Measurements from ENCODE around the gene NHSL2. TPM values are rescaled to one million over a fixed set of nuclear protein-coding genes. Genes with fewer than 3 reads are reported as not detected.

The NHSL2 gene
- total RNA-seq, 1 donor from 2014 or later, result 0.36 TPM

GRCh38 chrX:71936632-71937031 is 26.0 kb downstream of the NHSL2 start:
- Mint-ChIP-seq H3K27me3 (ENCODE audit: insufficient read depth) (peaks cover 1% of the 10 kb centered on the region), H3K4me3 (no peak overlapping the region)
- intact Hi-C loops (cut with micrococcal nuclease), result no loop called here

GRCh38 chrX:71938371-71938770 is 27.7 kb downstream of the NHSL2 start:
- Mint-ChIP-seq H3K9me3 (no peaks in the 10 kb centered on the region), H3K4me1 (ENCODE audit: low read depth) (no peaks in the 10 kb centered on the region)

More at GRCh38 chrX:71936632-71937031, 26.0 kb downstream of the NHSL2 start:
- Mint-ChIP-seq H3K4me1 (ENCODE audit: low read depth) (no peaks in the 10 kb centered on the region), H3K36me3 (ENCODE audit: low read depth) (no peaks in the 10 kb centered on the region), H3K9me3 (no peaks in the 10 kb centered on the region), H3K27ac (no peak overlapping the region)
- DNase-seq (ENCODE audit: low spot score), result no peak

GRCh38 chrX:71941145-71941544 is 30.5 kb downstream of the NHSL2 start:
- Mint-ChIP-seq H3K27ac (no peak overlapping the region), H3K36me3 (ENCODE audit: low read depth) (no peaks in the 10 kb centered on the region), H3K4me3 (no peak overlapping the region), H3K9me3 (no peaks in the 10 kb centered on the region), H3K27me3 (ENCODE audit: insufficient read depth) (no peaks in the 10 kb centered on the region), H3K4me1 (ENCODE audit: low read depth) (no peaks in the 10 kb centered on the region)
- DNase-seq (ENCODE audit: low spot score), result no peak
- intact Hi-C loops (cut with micrococcal nuclease), result no loop called here

More at GRCh38 chrX:71938371-71938770, 27.7 kb downstream of the NHSL2 start:
- H3K27ac Mint-ChIP-seq, result no peak overlapping the region
- intact Hi-C loops (cut with micrococcal nuclease), result no loop called here
- no peaks in the 10 kb centered on the region for H3K27me3 Mint-ChIP-seq (ENCODE audit: insufficient read depth)
- H3K4me3 Mint-ChIP-seq, result no peak overlapping the region
- H3K36me3 Mint-ChIP-seq (ENCODE audit: low read depth), result no peaks in the 10 kb centered on the region
- DNase-seq (ENCODE audit: low spot score), result no peak

- no peaks in the 10 kb centered on the region for H3K27me3 Mint-ChIP-seq (ENCODE audit: insufficient read depth)
Measured at GRCh38 chrX:71941776-71942175, 31.1 kb downstream of the NHSL2 start.

GRCh38 chrX:71944369-71944768 is 33.7 kb downstream of the NHSL2 start:
- Mint-ChIP-seq H3K27ac (no peak overlapping the region), H3K36me3 (ENCODE audit: low read depth) (no peaks in the 10 kb centered on the region), H3K4me1 (ENCODE audit: low read depth) (no peaks in the 10 kb centered on the region), H3K27me3 (ENCODE audit: insufficient read depth) (no peaks in the 10 kb centered on the region), H3K9me3 (no peaks in the 10 kb centered on the region), H3K4me3 (no peak overlapping the region)
- no peak for DNase-seq (ENCODE audit: low spot score)
- intact Hi-C loops (cut with micrococcal nuclease), result no loop called here

More at GRCh38 chrX:71941776-71942175, 31.1 kb downstream of the NHSL2 start:
- Mint-ChIP-seq H3K9me3 (no peaks in the 10 kb centered on the region), H3K36me3 (ENCODE audit: low read depth) (no peaks in the 10 kb centered on the region), H3K4me3 (no peak overlapping the region), H3K4me1 (ENCODE audit: low read depth) (no peaks in the 10 kb centered on the region), H3K27ac (no peak overlapping the region)
- no peak for DNase-seq (ENCODE audit: low spot score)
- intact Hi-C loops (cut with micrococcal nuclease), result no loop called here

GRCh38 chrX:71945237-71945805 is 34.7 kb downstream of the NHSL2 start:
- DNase-seq (ENCODE audit: low spot score), result no peak
- no peak overlapping the region for H3K27ac Mint-ChIP-seq
- H3K36me3 Mint-ChIP-seq (ENCODE audit: low read depth), result no peaks in the 10 kb centered on the region
- no peaks in the 10 kb centered on the region for H3K9me3 Mint-ChIP-seq
- H3K4me3 Mint-ChIP-seq, result no peak overlapping the region
- intact Hi-C loops (cut with micrococcal nuclease), result no loop called here
- H3K4me1 Mint-ChIP-seq (ENCODE audit: low read depth), result no peaks in the 10 kb centered on the region
- H3K27me3 Mint-ChIP-seq (ENCODE audit: insufficient read depth), result no peaks in the 10 kb centered on the region

GRCh38 chrX:71949363-71949762 is 38.7 kb downstream of the NHSL2 start:
- peaks cover 2% of the 10 kb centered on the region for H3K27me3 Mint-ChIP-seq (ENCODE audit: insufficient read depth)
- H3K9me3 Mint-ChIP-seq, result no peaks in the 10 kb centered on the region
- no peak overlapping the region for H3K27ac Mint-ChIP-seq
- no peaks in the 10 kb centered on the region for H3K36me3 Mint-ChIP-seq (ENCODE audit: low read depth)
- no peak for DNase-seq (ENCODE audit: low spot score)
- no peak overlapping the region for H3K4me3 Mint-ChIP-seq
- intact Hi-C loops (cut with micrococcal nuclease), result no loop called here
- H3K4me1 Mint-ChIP-seq (ENCODE audit: low read depth), result no peaks in the 10 kb centered on the region

- Mint-ChIP-seq H3K27ac (no peak overlapping the region), H3K4me3 (no peak overlapping the region), H3K4me1 (ENCODE audit: low read depth) (no peaks in the 10 kb centered on the region), H3K27me3 (ENCODE audit: insufficient read depth) (peaks cover 2% of the 10 kb centered on the region), H3K36me3 (ENCODE audit: low read depth) (no peaks in the 10 kb centered on the region), H3K9me3 (no peaks in the 10 kb centered on the region)
- intact Hi-C loops (cut with micrococcal nuclease), result no loop called here
- no peak for DNase-seq (ENCODE audit: low spot score)
Measured at GRCh38 chrX:71949844-71950445, 39.3 kb downstream of the NHSL2 start.

GRCh38 chrX:71953391-71953790 is 42.7 kb downstream of the NHSL2 start:
- Mint-ChIP-seq H3K9me3 (no peaks in the 10 kb centered on the region), H3K4me1 (ENCODE audit: low read depth) (no peaks in the 10 kb centered on the region), H3K27me3 (ENCODE audit: insufficient read depth) (peaks cover 2% of the 10 kb centered on the region), H3K27ac (no peak overlapping the region), H3K36me3 (ENCODE audit: low read depth) (no peaks in the 10 kb centered on the region), H3K4me3 (no peak overlapping the region)
- intact Hi-C loops (cut with micrococcal nuclease), result no loop called here
- DNase-seq (ENCODE audit: low spot score), result no peak

- peaks cover 2% of the 10 kb centered on the region for H3K27me3 Mint-ChIP-seq (ENCODE audit: insufficient read depth)
- intact Hi-C loops (cut with micrococcal nuclease), result no loop called here
- no peaks in the 10 kb centered on the region for H3K9me3 Mint-ChIP-seq
Measured at GRCh38 chrX:71953946-71954345, 43.3 kb downstream of the NHSL2 start.

GRCh38 chrX:71954458-71954857 is 43.8 kb downstream of the NHSL2 start:
- intact Hi-C loops (cut with micrococcal nuclease), result no loop called here
- peaks cover 4% of the 10 kb centered on the region for H3K27me3 Mint-ChIP-seq (ENCODE audit: insufficient read depth)
- no peak for DNase-seq (ENCODE audit: low spot score)
- no peaks in the 10 kb centered on the region for H3K4me1 Mint-ChIP-seq (ENCODE audit: low read depth)
- no peak overlapping the region for H3K4me3 Mint-ChIP-seq
- H3K27ac Mint-ChIP-seq, result no peak overlapping the region
- no peaks in the 10 kb centered on the region for H3K9me3 Mint-ChIP-seq
- H3K36me3 Mint-ChIP-seq (ENCODE audit: low read depth), result no peaks in the 10 kb centered on the region

More at GRCh38 chrX:71953946-71954345, 43.3 kb downstream of the NHSL2 start:
- DNase-seq (ENCODE audit: low spot score), result no peak
- Mint-ChIP-seq H3K4me1 (ENCODE audit: low read depth) (no peaks in the 10 kb centered on the region), H3K4me3 (no peak overlapping the region), H3K36me3 (ENCODE audit: low read depth) (no peaks in the 10 kb centered on the region), H3K27ac (no peak overlapping the region)

GRCh38 chrX:71955530-71956120 is 45.0 kb downstream of the NHSL2 start:
- H3K4me3 Mint-ChIP-seq, result no peak overlapping the region
- intact Hi-C loops (cut with micrococcal nuclease), result no loop called here
- no peaks in the 10 kb centered on the region for H3K9me3 Mint-ChIP-seq
- peaks cover 6% of the 10 kb centered on the region for H3K27me3 Mint-ChIP-seq (ENCODE audit: insufficient read depth)
- H3K27ac Mint-ChIP-seq, result no peak overlapping the region
- no peaks in the 10 kb centered on the region for H3K36me3 Mint-ChIP-seq (ENCODE audit: low read depth)
- H3K4me1 Mint-ChIP-seq (ENCODE audit: low read depth), result no peaks in the 10 kb centered on the region
- no peak for DNase-seq (ENCODE audit: low spot score)

GRCh38 chrX:71958281-71958675 is 47.6 kb downstream of the NHSL2 start:
- Mint-ChIP-seq H3K36me3 (ENCODE audit: low read depth) (no peaks in the 10 kb centered on the region), H3K4me1 (ENCODE audit: low read depth) (no peaks in the 10 kb centered on the region), H3K4me3 (no peak overlapping the region), H3K27me3 (ENCODE audit: insufficient read depth) (peaks cover 9% of the 10 kb centered on the region), H3K9me3 (no peaks in the 10 kb centered on the region), H3K27ac (no peak overlapping the region)
- intact Hi-C loops (cut with micrococcal nuclease), result no loop called here
- no peak for DNase-seq (ENCODE audit: low spot score)
